GM21529 (cell line): ENCODE measurements around the gene TRMU.

Experiments
- ATAC-seq: cut with Tn5 transposase; IDR thresholded peaks from one replicate; pipeline ENCODE4 v1.9.1; 2021; ENCODE audit not compliant: unreplicated experiment

TRMU gene

GRCh38 chr22:46355369-46355995 is 20.0 kb downstream of the TRMU start:
- ATAC-seq, result no peak

- no peak for ATAC-seq
Observed at GRCh38 chr22:46355996-46356471, 20.5 kb downstream of the TRMU start.

GRCh38 chr22:46356496-46357480 is 21.3 kb downstream of the TRMU start:
- no peak for ATAC-seq

GRCh38 chr22:46357711-46358520 is 22.4 kb downstream of the TRMU start:
- no peak for ATAC-seq

DNA sequence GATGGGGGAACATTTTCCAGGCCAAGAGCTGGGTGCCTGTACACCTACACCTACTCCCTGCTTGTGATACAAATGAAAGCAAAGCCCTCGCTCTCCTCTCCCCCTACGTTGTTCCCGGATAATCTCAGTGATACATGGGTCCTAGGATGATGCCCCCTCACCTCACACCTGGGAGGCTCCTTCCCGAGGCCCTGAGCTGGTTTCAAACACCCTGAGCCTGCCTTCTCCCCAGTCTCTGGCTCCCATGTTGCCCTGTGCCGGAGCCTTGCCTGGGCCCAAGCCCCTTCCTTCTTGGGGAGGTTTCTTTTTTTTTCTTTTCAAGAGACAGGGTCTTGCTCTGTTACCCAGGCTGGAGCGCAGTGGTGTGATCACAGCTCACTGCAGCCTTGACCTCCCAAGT is 23.3 kb downstream of the TRMU start:
- no peak for ATAC-seq

- no peak for ATAC-seq
Observed at GRCh38 chr22:46359362-46359761, 23.8 kb downstream of the TRMU start.

DNA sequence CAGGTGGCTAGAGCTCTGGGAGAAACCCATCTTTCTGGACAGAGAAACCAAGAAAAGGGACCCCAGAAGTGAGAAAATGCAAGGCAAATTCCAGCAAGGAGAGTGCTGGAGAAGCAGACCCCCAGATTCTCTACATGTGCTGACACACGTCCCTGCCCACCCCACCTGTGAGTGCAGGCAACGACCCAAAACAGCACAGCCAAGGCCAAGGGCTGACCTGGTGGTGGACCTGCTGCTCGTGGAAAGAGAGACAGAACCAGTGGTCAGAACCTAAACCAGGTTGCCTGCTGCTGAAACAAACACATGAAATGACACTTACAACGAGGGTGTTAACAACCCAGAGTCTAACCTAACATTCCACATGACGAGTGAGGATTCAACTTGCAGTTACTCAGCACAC is 24.6 kb downstream of the TRMU start:
- no peak for ATAC-seq

DNA sequence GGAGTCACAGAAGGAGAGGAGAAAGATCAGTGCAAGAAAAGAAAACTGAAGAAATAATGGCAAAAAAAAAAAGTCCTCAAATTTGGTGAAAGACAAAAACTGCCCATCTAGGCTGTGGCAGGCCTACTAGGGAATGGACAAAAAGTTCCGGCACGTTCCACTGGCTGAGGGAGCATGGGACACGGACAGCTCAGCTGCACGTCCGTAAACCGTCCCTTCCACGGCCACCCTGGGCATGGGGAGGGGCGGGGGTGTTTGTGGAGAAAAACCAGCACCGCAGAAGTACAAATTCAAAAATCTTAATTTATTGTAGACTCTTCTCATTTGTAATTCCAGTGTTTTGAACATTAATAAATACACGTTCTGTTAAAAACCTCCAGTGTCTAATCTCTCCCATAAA is 25.4 kb downstream of the TRMU start:
- ATAC-seq, result no peak

DNA sequence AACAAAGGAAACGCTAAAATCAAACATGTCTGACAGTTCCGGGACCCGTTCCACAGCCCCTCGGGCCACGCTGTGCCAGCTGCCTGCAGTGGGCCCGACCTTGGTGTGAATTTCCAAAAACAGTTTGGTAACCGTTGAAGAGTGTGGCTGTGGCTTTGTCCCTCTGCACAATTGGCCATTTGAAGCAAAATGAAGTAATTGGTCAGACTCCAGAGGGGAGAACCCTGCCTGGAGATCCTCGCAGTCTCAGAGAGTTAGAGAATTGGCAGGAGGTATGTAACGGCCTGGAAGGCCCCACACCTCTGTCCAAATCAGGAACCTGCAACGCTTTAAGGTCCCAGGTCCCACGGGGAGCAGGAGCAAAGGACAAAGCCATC is 26.3 kb downstream of the TRMU start:
- ATAC-seq, result no peak

DNA sequence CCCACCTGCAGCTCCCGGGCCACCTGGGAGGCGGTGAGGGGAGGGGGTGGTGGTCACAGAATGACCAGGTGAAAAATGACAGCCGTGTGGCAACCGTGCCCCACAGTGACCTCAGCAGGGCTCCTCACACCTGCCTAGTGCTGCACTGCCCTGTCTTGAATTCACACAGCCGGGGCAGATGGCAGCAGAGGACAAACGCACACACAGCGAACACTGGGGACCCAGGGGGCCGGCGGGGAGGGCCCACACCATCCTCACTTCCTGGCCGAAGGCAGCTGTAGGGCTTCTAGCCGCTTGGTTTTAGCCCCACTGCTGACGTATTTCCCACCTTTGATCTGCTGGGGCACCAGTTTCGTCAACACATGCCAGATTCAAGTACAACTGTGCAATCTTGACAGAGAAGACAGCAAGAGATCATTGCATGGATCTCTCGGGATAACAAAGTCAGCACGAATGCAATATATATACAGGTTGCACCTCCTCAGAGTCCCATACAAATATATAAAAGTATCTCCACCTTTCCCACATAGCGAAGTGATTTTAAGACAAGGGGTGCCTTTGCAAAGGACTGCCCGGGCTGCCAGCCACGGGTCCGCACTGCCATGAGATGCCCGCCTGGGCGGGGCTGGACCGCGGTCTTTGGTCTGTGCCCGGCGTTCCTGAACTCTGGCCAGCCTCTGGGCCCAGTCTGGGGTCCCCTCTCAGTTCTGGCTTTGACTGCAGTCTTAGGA is 26.9 kb downstream of the TRMU start:
- no peak for ATAC-seq

DNA sequence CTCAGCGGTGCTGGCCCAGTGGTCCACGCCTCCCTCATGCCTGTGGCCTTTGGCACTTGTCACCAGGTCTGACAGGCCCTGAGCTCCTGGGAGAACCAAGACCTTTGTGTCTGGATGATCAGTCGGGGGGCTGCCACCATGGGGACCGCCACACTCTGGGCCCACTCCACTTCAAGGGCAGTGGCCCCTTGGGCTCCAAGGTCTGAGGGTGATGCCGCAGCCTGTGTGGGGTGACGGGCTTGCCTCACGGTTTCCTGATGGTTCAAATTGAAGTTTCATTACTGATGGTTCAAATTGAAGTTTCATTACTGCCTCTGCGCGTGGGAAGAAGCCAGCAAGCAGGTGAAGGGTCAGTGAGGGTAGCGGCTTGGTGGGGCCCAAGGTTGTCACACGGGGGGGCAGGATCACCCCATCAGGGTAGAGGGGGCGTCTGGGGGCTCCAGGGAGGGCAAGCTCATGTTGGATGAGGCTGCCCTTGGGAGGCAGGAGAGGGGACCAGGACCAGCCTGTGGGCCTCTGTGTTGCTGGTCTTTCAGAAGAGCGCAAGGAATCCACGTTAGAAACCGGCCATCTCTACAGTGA is 27.5 kb downstream of the TRMU start:
- ATAC-seq, result no peak

DNA sequence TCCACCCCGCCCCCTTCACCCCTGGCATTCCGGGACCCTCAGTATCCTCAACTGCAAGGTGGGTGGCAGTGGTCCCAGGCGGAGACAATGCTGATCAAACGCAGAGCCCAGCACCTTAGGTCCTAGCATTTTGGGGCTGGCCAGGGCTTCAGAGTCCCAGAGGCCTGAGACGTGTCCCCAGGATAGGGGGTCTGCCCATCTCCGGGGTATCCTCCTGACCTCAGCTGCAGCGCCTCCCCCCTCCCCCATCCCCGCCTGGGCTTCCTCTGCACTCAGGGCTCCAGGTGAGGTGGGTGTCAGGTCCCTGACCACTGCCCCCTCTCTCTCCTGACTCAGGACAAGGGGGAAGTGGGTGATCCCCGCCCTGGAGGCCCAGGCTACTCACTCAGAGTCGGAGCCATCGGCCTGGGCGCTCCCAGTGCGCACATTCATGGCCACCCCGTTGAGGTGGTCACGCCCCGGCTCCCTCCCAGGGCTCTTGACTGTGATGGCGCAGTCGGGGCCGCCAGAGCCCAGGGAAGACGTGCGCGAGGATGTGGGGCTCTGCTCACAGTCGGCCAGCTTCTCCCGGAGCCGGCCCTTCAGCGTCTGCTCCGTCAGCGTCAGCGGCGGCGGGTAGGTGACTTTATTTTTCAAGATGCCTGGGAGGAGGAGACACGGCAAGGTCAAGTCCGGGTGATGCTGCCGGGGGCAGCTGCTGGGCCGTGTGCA is 28.3 kb downstream of the TRMU start:
- ATAC-seq, result no peak

- no peak for ATAC-seq
Observed at GRCh38 chr22:46364341-46365165, 29.0 kb downstream of the TRMU start.

DNA sequence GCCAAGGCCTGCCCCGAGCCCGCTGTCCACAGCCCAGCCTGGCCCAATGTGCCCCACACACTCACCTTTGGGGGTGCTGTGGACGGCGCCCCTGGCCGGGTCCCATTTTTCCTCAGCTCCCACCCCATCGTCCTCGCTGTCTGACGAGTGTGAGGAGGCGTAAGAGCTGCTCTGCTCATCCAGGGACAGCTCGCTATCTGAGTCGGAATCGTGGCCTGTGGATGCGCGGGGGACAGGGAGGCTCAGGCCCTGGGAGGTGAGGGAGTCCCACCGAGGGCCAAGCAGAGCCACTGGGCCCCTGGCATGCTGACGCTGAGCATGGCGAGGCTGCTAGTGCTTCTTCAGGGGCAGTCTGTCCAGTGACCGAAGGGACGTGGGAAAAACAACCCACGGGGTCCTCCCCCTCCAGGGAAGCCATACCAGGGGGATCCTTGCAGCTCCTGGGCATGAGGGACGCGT is 29.7 kb downstream of the TRMU start:
- no peak for ATAC-seq

DNA sequence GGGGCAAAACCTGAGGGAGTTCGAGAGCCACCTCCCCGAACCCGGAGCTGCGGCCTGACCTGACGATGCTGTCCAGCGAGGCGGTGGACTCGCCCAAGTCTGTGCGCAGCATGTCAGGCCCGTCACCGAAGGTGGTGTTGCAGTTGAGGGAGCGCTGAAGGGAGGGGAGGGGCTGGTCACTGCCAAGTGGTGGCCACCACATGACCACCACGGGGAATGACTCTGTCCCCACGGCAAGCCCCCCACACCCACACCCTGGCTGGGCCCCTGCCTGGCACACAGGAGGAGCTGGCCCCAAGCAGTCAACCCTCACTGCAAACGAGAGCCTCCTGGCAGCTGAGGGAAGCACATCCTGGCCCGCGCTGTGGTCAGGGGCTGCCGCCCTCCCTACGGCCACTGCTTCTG is 30.8 kb downstream of the TRMU start:
- no peak for ATAC-seq

DNA sequence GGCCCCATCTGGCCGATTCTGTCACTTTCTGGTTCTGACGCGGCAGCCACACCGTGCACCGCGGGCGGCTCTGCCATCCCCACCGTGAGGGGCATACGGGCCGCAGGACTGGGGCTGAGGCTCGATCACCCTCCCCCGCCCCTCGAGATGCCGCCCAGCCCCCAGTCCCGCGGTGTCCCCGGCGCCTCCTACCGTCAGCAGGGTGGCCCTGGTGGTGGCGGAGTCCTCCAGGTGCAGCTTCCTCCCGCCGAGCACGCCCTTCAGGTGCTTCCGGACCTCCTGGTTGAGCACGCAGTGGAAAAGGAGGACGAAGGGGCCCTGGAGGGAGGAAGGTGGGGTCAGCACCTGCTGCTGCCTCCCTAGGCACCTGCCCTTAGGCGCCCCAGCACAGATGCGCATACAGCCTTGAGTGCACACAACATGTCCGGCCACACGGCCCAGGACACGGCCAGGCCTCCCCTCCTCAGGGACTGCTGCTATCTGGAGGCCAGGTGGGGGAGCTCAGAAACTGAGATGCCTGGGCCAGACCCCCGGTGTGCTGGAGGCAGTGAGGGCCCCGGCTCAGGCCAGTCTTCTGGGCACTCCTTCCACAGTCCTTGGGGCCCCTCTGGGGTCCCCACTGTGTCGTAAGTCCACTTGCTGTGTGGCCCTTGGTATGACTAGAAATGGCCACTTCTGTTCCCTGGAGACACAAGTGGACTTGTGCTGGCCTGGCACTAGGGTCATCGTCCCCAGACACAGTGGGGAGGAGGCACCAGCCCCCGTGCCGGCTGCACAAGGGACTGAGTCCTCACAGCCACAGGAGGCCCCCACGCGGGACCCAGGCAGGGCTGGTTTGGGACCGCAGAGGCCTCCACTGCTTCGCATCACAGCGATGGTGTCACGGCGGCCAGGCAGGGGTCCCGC is 31.5 kb downstream of the TRMU start:
- no peak for ATAC-seq

DNA sequence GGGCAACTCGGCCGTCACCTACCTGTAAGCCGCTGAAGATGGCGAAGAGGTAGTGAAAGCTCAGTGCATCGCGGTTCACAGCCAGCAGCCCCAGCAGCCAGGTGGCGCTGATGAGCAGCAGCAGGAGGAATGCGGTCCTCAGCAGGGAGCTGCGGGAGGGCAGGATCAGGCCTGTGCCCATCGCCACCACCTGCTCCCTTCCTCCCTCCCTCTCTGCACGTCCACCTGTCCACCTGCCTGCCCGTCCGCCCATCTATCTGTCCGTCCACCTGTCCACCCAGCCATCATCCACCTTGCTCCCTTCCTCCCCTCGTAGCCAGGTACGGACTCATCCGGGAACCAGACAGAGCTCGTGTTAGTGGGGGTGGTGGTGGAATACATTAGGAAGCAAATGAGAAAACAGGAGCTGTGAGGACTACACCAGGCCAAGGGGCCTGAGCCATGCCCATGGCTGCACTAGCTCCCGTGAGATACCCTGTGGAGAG is 32.2 kb downstream of the TRMU start:
- ATAC-seq, result no peak

GRCh38 chr22:46368422-46368821 is 32.9 kb downstream of the TRMU start:
- ATAC-seq, result no peak
